GM12872 (cell line): ENCODE measurements around the gene TENM4.

Experiments
- CTCF ChIP-seq: IDR thresholded peaks from 3 replicates; pipeline ENCODE4 v1.5.1; 2011; ENCODE audit warnings: low read depth, mild to moderate bottlenecking, low read length, moderate library complexity; ENCODE audit not compliant: insufficient read depth

TENM4 gene

GRCh38 chr11:79244241-79244772, 196.5 kb downstream of the TENM4 start:
- no peak for TF ChIP-seq CTCF

GRCh38 chr11:79243422-79244210, 197.2 kb downstream of the TENM4 start:
- no peak for TF ChIP-seq CTCF

- no peak for TF ChIP-seq CTCF
Observed at GRCh38 chr11:79242616-79243015, 198.2 kb downstream of the TENM4 start.

GRCh38 chr11:79241852-79242241, 199.0 kb downstream of the TENM4 start:
- no peak for TF ChIP-seq CTCF

- no peak for TF ChIP-seq CTCF
Observed at GRCh38 chr11:79241205-79241851, 199.5 kb downstream of the TENM4 start.

- TF ChIP-seq CTCF, result no peak
Observed at GRCh38 chr11:79237703-79238102, 203.1 kb downstream of the TENM4 start.

- no peak for TF ChIP-seq CTCF
Observed at GRCh38 chr11:79237091-79237490, 203.7 kb downstream of the TENM4 start.
